HCT116 (cell line): ENCODE data around the gene LRRC9.

Experiments used
- CTCF ChIP-seq, 3 experiments: fragments of 200-600 bp in 1 of 3; sonication (generic) in 1 of 3; IDR thresholded peaks in 2 of 3; conservative IDR thresholded peaks in 1 of 3; 2 replicates each; pipeline ENCODE4 v1.5.1; 2012 to 2017; ENCODE audit warnings: low read depth in 2 of 3, low read length in 2 of 3, antibody characterized with exemption in 1 of 3, borderline replicate concordance in 1 of 3, control low read depth in 1 of 3, mild to moderate bottlenecking in 1 of 3, mixed read lengths in 1 of 3, mixed run types in 1 of 3, moderate library complexity in 1 of 3; ENCODE audit not compliant: insufficient read depth in 1 of 3
- EZH2 ChIP-seq: fragments of 200-600 bp; sonication (generic); IDR thresholded peaks from 2 replicates; pipeline ENCODE4 v1.6.1; 2017; ENCODE audit warnings: antibody characterized with exemption, mixed run types
- EZH2phosphoT487 ChIP-seq: fragments of 200-600 bp; IDR thresholded peaks from 2 replicates; pipeline ENCODE4 v1.6.1; 2018; ENCODE audit warnings: antibody characterized with exemption, borderline replicate concordance
- FOSL1 ChIP-seq: IDR thresholded peaks from 2 replicates; pipeline ENCODE4 v1.6.1; 2012; ENCODE audit warnings: low read depth
- YY1 ChIP-seq: IDR thresholded peaks from 2 replicates; pipeline ENCODE4 v1.6.1; 2011; ENCODE audit warnings: low read length, low read depth, moderate library complexity, mild to moderate bottlenecking; ENCODE audit not compliant: insufficient replicate concordance; ENCODE audit errors: extremely low read depth
- ZNF274 ChIP-seq: fragments of 200-500 bp; sonication (Bioruptor generic); IDR thresholded peaks from 2 replicates; pipeline ENCODE4 v1.6.1; 2014; ENCODE audit warnings: mild to moderate bottlenecking, low read depth, low read length, inconsistent platforms
- TF ChIP-seq, protein P1 (sequence below): IDR thresholded peaks from 2 replicates; pipeline ENCODE4 v1.6.1; 2012

DNA sequence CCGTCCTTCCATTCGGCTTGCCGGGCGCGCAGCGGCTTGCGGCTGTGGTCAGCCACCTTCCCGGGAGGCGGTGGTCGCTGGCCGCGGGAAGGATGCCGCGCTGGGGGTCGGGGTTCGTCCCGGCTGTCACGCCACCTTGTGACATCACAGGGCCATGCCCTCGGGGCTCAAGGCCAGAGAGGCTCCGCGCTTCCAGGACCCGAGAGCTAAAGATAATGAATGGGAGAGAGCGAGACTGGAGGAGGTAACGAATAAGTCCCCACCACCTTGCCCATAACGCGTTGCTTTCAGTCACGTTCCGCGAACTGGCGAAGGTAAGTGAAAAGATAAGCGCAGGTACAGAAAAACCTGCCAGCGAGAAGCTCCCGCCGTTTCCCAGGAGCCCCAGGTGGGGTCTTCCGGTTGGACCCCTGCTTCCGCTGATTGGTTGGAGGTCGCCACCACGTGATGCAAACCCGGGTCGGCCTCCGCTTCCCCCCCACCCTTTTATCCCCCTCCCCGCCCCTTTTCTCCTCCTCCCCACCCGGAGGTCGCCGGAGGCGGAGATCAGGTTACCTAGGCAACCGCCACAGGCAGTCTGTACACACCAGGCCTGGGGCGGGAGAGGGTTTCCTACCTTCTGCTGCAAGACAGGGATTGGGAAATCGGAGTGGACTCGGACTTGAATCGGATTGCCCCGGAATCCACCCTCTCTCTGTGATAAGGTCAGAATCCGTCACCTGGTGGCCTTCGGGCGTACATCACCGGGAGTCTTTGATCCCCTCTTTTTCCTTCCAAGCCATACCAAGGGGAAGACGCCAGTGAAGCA is at the start of gene LRRC9:
- TF ChIP-seq CTCF (IDR thresholded peaks at IDR 0.05 in 2 of 3, conservative IDR thresholded peaks at IDR 0.05 in 1 of 3; ENCODE audit: borderline replicate concordance in 1 of 3, insufficient read depth in 1 of 3, low read depth in 2 of 3, low read length in 2 of 3) (no peak), EZH2phosphoT487 (no peak), FOSL1 (no peak), YY1 (no peak), EZH2 (no peak), ZNF274 (no peak)
- TF ChIP-seq, protein P1, sequence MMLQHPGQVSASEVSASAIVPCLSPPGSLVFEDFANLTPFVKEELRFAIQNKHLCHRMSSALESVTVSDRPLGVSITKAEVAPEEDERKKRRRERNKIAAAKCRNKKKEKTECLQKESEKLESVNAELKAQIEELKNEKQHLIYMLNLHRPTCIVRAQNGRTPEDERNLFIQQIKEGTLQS = no peak
